Vagina (tissue), 2 donors: Measurements from ENCODE around the gene SLC19A1. TPM values are rescaled to one million over a fixed set of nuclear protein-coding genes. Genes with fewer than 3 reads are reported as not detected.

Experiments used
- DNase-seq, 2 donors: peaks; one replicate each; pipeline ENCODE4 v3.0.0-alpha.2; 2017; ENCODE audit errors: extremely low spot score in 2 of 2
- H3K27ac ChIP-seq: fragments of 200-600 bp; sonication (generic); one replicate; pipeline ENCODE4 v1.5.1; 2019
- H3K27me3 ChIP-seq: fragments of 200-600 bp; sonication (generic); one replicate; pipeline ENCODE4 v1.5.1; 2019
- H3K36me3 ChIP-seq, 2 donors: fragments of 200-600 bp; sonication (generic); one replicate each; pipeline ENCODE4 v1.5.1; 2017 to 2019
- H3K4me1 ChIP-seq: fragments of 200-600 bp; sonication (generic); one replicate; pipeline ENCODE4 v1.5.1; 2019
- H3K4me3 ChIP-seq, 2 donors: fragments of 200-600 bp; sonication (generic); 1 replicate in 1 of 2; 2 replicates in 1 of 2; pipeline ENCODE4 v1.5.1; 2016 to 2019
- H3K9me3 ChIP-seq: fragments of 200-600 bp; sonication (generic); one replicate; pipeline ENCODE4 v1.5.1; 2019
- CTCF ChIP-seq, 3 experiments: fragments of 450-650 bp in 2 of 3; fragments of 200-600 bp in 1 of 3; sonication (generic) in 1 of 3; IDR thresholded peaks; one replicate each; pipeline ENCODE4 v1.5.1; 2017 to 2019; ENCODE audit warnings: antibody characterized with exemption in 3 of 3, mild to moderate bottlenecking in 2 of 3, moderate library complexity in 2 of 3
- POLR2A ChIP-seq, 2 donors: fragments of 450-650 bp; IDR thresholded peaks; one replicate each; pipeline ENCODE4 v1.6.1; 2017; ENCODE audit warnings: antibody characterized with exemption in 2 of 2, mild to moderate bottlenecking in 2 of 2, moderate library complexity in 2 of 2
- POLR2AphosphoS5 ChIP-seq, 2 donors: sonication (generic); formaldehyde crosslinking; IDR thresholded peaks; one replicate each; pipeline ENCODE4 v1.9.0; 2017; ENCODE audit warnings: antibody characterized with exemption in 2 of 2, mild to moderate bottlenecking in 2 of 2, low read depth in 1 of 2; ENCODE audit not compliant: insufficient read depth in 1 of 2
- intact Hi-C: fragments of 100-400 bp; cut with DNase I; formaldehyde crosslinking; loops from one replicate; pipeline ENCODE4 v1.15.1; 2023
- total RNA-seq: library from RNA; depleted of rRNA; stranded (reverse); fragments of >200 nt; gene quantifications from one replicate; pipeline ENCODE4 v1.2.3, GENCODE V29; 2016

Gene SLC19A1
- total RNA-seq, 1 donor from 2014 or later: 4.9 TPM

- DNase-seq: no peak
- H3K4me1 ChIP-seq: peaks cover 5% of the 10 kb centered on the region
- no peaks in the 10 kb centered on the region for H3K36me3 ChIP-seq
- no peaks in the 10 kb centered on the region for H3K9me3 ChIP-seq
- H3K27ac ChIP-seq: no peak overlapping the region
- H3K4me3 ChIP-seq: no peak overlapping the region
- intact Hi-C loops: no loop called here
- H3K27me3 ChIP-seq: no peaks in the 10 kb centered on the region
- TF ChIP-seq POLR2AphosphoS5 (IDR thresholded peaks at IDR 0.05; ENCODE audit: insufficient read depth in 1 of 2, low read depth in 1 of 2) (no peak), POLR2A (IDR thresholded peaks at IDR 0.05) (no peak), CTCF (IDR thresholded peaks at IDR 0.05) (no peak)
Measured at GRCh38 chr21:45537111-45537745, 5.0 kb downstream of the SLC19A1 start.

DNA sequence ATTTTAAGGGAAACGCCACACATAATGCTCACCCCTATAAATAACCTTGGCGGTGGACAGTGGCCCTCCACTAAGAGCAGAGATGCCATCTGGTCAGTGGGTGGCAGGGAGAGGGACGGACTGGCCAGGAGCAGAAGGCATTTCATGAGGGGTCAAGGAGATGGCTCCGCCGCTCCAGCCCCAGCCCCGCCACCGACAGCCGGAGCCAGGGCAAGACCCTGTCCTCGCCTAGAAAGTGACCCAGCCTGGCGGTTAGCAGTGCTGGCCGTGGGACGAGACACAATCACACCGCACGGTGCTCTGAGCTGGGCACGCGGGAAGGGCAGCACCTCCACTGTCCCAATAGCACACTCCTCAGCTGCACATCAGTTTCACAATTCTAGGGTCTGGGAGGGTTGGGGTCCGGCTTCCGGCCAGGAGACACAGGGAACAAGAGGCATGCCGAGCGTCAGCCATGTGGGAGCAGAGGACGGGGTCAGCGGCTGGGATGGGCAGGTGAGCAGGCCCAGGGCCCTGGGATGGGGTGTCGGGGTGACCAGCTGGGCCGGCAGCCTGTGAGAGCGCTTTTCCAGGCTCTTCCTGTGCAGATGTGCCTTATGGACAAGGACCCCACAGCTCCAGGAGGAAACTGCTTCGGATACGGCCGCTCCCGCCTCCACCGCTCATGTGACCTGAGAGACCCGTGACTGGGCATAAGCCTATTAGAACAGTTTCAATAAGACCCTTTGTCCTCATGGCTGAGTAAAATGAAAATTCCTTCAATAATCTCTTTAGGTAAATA is 5.7 kb downstream of the SLC19A1 start:
- no peak for DNase-seq
- Histone ChIP-seq H3K9me3 (no peaks in the 10 kb centered on the region), H3K4me1 (peaks cover 5% of the 10 kb centered on the region), H3K27ac (no peak overlapping the region), H3K4me3 (no peak overlapping the region), H3K36me3 (no peaks in the 10 kb centered on the region), H3K27me3 (no peaks in the 10 kb centered on the region)
- intact Hi-C loops: no loop called here
- TF ChIP-seq CTCF (IDR thresholded peaks at IDR 0.05): no peak
- no peak for TF ChIP-seq POLR2AphosphoS5 (IDR thresholded peaks at IDR 0.05; ENCODE audit: insufficient read depth in 1 of 2, low read depth in 1 of 2)
- no peak for TF ChIP-seq POLR2A (IDR thresholded peaks at IDR 0.05)

DNA sequence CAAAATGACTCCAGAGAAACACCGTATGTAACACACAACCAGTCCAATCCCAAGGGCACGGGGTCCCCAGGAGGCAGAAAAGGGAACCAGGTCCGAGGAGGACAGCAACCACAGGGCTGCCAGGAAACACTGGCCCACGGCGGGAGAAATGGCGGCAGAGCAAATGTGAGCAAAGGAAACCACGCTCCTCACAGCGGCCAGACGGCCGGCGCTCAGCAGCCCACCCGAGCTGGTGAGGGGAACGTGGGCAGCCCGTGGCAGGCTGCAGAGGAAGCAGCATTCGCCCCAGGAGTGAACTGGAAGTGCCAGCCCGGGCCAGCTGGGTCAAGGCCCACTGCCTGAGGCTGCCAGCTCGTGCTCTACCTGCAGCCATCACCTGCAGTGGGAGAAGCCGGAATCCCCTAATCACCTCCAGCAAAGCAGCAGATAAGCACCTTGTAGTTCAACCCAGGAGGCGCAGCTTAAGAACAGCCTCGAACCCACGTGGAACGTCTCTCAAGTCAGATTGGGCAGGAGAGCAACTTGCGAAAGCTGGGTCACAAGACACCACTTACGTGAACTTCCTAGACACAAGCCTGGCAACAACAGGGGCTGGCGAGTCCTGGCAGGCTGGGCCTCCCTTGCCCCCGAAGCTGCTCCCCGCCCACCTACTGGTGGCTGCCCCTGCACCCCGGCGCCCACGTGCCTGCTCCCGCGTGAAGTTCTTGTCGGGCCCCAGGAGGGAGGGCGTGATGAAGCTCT is 6.7 kb downstream of the SLC19A1 start:
- H3K36me3 ChIP-seq: no peaks in the 10 kb centered on the region
- DNase-seq: no peak
- no peaks in the 10 kb centered on the region for H3K4me1 ChIP-seq
- H3K27ac ChIP-seq: no peak overlapping the region
- no peaks in the 10 kb centered on the region for H3K27me3 ChIP-seq
- no peaks in the 10 kb centered on the region for H3K9me3 ChIP-seq
- H3K4me3 ChIP-seq: no peak overlapping the region
- intact Hi-C loops: no loop called here
- TF ChIP-seq CTCF (IDR thresholded peaks at IDR 0.05): no peak
- no peak for TF ChIP-seq POLR2A (IDR thresholded peaks at IDR 0.05)
- TF ChIP-seq POLR2AphosphoS5 (IDR thresholded peaks at IDR 0.05; ENCODE audit: insufficient read depth in 1 of 2, low read depth in 1 of 2): no peak

GRCh38 chr21:45534636-45535331 is 7.5 kb downstream of the SLC19A1 start:
- Histone ChIP-seq H3K4me1 (no peaks in the 10 kb centered on the region), H3K9me3 (no peaks in the 10 kb centered on the region), H3K36me3 (no peaks in the 10 kb centered on the region), H3K27ac (no peak overlapping the region), H3K27me3 (no peaks in the 10 kb centered on the region), H3K4me3 (no peak overlapping the region)
- DNase-seq: no peak
- TF ChIP-seq POLR2A (IDR thresholded peaks at IDR 0.05) (no peak), CTCF (IDR thresholded peaks at IDR 0.05) (no peak), POLR2AphosphoS5 (IDR thresholded peaks at IDR 0.05; ENCODE audit: insufficient read depth in 1 of 2, low read depth in 1 of 2) (no peak)
- intact Hi-C loops: no loop called here
